ENCODE data around the gene SETD2. TPM values are rescaled to one million over a fixed set of nuclear protein-coding genes. Genes with fewer than 3 reads are reported as not detected.

SETD2 gene
- total RNA-seq, 4 donors from 2014 or later: 70.3 to 92.1 (median 87.3) TPM

DNA sequence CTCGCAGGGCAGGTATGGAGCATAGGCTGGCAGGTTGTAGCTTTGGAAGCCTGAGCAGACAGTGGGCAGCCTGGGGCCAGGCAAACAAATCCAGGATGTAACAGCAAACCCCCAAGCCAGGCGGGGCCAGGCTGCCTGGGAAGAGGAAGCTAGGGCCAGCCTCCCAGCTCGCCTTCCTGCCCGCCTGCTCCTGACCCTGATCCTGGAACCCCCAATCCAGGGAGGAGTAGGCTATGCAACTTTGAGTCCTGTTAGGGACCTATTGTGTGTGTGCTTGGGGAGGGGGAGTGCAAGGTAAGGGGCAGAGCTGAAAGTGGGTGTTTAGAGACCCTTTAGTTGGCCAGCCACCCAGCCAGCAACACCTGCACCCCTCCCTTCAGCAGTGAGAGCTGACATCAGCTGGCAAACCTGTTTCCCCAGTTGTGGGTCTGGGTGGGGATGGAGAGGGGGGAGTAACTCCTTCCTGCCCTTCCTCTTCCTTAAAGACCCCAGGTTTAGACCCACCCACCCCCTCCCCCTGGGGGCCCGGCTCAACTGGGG lies 181.9 kb downstream of the SETD2 start:
- peaks cover 0 to 10% of the 10 kb centered on the region in 2 donors for H3K4me1 ChIP-seq
- intact Hi-C loops (cut with DNase I; ENCODE audit: low total_unique reads): no loop called here
- no peaks in the 10 kb centered on the region for H3K9me3 ChIP-seq
- H3K36me3 ChIP-seq: no peaks in the 10 kb centered on the region
- H3K4me3 ChIP-seq: no peak overlapping the region
- peak overlapping the region; percentile 19 to 36 for H3K27ac ChIP-seq
- no peaks in the 10 kb centered on the region for H3K27me3 ChIP-seq
- no peak for DNase-seq
- no peak for TF ChIP-seq POLR2A (IDR thresholded peaks at IDR 0.05)
- TF ChIP-seq, protein P1, sequence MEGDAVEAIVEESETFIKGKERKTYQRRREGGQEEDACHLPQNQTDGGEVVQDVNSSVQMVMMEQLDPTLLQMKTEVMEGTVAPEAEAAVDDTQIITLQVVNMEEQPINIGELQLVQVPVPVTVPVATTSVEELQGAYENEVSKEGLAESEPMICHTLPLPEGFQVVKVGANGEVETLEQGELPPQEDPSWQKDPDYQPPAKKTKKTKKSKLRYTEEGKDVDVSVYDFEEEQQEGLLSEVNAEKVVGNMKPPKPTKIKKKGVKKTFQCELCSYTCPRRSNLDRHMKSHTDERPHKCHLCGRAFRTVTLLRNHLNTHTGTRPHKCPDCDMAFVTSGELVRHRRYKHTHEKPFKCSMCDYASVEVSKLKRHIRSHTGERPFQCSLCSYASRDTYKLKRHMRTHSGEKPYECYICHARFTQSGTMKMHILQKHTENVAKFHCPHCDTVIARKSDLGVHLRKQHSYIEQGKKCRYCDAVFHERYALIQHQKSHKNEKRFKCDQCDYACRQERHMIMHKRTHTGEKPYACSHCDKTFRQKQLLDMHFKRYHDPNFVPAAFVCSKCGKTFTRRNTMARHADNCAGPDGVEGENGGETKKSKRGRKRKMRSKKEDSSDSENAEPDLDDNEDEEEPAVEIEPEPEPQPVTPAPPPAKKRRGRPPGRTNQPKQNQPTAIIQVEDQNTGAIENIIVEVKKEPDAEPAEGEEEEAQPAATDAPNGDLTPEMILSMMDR (IDR thresholded peaks at IDR 0.05): no peak

GRCh38 chr3:46979958-46980497 lies 183.9 kb downstream of the SETD2 start:
- TF ChIP-seq, protein P1 (IDR thresholded peaks at IDR 0.05): no peak
- TF ChIP-seq POLR2A (IDR thresholded peaks at IDR 0.05): no peak
- Histone ChIP-seq H3K4me1 (peaks cover 0 to 16% of the 10 kb centered on the region in 2 donors), H3K36me3 (no peaks in the 10 kb centered on the region), H3K27me3 (no peaks in the 10 kb centered on the region), H3K4me3 (peak overlapping the region; percentile 73 to 82), H3K27ac (peak overlapping the region; percentile 84 to 88), H3K9me3 (no peaks in the 10 kb centered on the region)
- peak; percentile 53 to 54 for DNase-seq
- intact Hi-C loops (cut with DNase I; ENCODE audit: low total_unique reads): no loop called here

DNA sequence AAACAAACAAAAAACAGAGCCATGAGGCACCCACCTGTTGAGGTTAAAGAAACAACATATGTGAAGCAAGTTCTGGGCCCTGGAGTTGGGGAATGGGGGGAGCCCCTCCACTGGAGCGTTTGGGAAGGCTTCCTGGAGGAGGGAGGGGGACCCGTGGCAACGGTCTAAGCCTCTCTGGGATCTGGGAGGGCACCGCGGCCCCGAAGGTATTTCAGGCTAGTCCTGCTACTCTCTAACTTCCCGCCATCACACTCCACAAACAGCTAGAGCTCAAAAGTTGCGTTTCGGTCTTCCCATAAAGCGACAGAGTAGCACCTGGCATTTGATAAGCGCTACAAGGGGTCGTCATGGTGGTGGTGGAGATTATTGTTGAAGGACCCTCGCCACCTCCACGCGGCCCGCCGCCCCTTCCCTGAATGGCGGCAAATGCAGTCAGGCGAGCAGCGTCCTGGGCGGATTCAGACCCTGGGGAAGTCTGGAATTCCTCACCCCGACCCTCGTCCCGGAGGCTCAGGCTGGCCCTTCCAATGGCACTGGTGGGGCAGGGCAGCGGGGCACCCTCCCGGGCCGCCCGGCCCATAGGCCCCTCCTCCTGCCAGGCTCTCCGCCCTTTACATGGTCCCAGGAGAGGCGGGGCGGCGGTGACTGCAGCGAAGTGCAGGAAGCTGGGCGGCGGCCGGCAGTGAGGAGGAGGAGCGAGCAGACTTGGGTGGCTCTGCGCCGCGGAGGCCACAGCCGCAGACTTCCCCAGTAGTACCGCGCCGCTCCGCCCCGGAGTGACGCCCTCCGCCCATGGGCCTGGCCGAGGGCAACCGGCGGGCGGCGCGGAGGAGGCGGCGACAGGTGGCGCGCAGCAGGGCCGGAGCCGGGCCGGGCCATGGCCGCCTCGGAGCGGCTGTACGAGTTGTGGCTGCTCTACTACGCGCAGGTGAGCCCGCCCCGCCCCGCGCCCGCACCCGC lies 184.6 kb downstream of the SETD2 start, which contains the start of gene NBEAL2:
NBEAL2 (plus strand) TSS at position 682 of the 960 bp plus-strand sequence; CDS start at position 878, 196 bp downstream.
- peak; percentile 91 to 94 for DNase-seq
- no peaks in the 10 kb centered on the region for H3K9me3 ChIP-seq
- H3K4me3 ChIP-seq: peak within 1 kb of the TSS; percentile 73 to 82
- TF ChIP-seq, protein P1 (IDR thresholded peaks at IDR 0.05): peak in 3 of 4 experiments; percentile 24 to 43 (median 28)
- peak; percentile 69 to 82 for TF ChIP-seq POLR2A (IDR thresholded peaks at IDR 0.05)
- no peaks in the 10 kb centered on the region for H3K36me3 ChIP-seq
- H3K27me3 ChIP-seq: no peaks in the 10 kb centered on the region
- intact Hi-C loops (cut with DNase I; ENCODE audit: low total_unique reads): no loop called here
- peak within 1 kb of the TSS; percentile 84 to 88 for H3K27ac ChIP-seq
- peaks cover 0 to 16% of the 10 kb centered on the region in 2 donors for H3K4me1 ChIP-seq

DNA sequence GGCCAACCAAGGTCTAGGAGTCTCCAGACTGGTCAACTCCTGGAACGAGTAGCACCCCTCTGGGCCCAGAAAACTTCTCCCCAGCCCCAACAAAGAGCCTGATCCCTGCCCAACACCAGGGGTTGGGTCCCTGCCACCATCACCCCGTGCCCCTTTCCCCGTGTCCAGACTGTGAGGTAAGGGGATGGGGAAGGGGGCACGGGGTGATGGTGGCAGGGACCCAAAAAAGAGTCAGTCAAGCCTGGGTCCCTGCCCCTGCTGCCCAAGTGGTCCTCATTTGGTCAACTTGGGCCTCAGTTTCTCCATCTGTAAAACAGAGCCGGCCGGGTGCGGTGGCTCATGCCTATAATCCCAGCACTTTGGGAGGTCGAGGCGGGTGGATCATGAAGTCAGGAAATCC lies 185.5 kb downstream of the SETD2 start:
- Histone ChIP-seq H3K27ac (peak overlapping the region; percentile 84 to 88), H3K4me1 (peaks cover 0 to 16% of the 10 kb centered on the region in 2 donors), H3K36me3 (no peaks in the 10 kb centered on the region), H3K4me3 (no peak overlapping the region), H3K27me3 (no peaks in the 10 kb centered on the region), H3K9me3 (no peaks in the 10 kb centered on the region)
- TF ChIP-seq POLR2A (IDR thresholded peaks at IDR 0.05): no peak
- TF ChIP-seq, protein P1 (IDR thresholded peaks at IDR 0.05): no peak
- DNase-seq: no peak
- intact Hi-C loops (cut with DNase I; ENCODE audit: low total_unique reads): no loop called here

All from uterus (tissue), 4 donors.